ENCODE data around the gene PNMA8B.
"Not testable (repeated sequence)": the region's sequence is repeated elsewhere in the genome, so short reads cannot be mapped to it uniquely, and the experiment has no call there.

The PNMA8B gene

GRCh38 chr19:46495786-46496099 is at the start of gene PNMA8B:
TSS of gene PNMA8B (minus strand) at chr19:46495867. CDS start at chr19:46495465, 402 bp downstream.
- DNase-seq: no peak

GRCh38 chr19:46544651-46545050 is 49.0 kb upstream of the PNMA8B start:
- DNase-seq: no peak

- peak; percentile 75 to 79 for DNase-seq
Measured at GRCh38 chr19:46542428-46543230, 47.0 kb upstream of the PNMA8B start.

- peak in 1 of 2 experiments; percentile 20 for DNase-seq
Measured at GRCh38 chr19:46537136-46538097, 41.8 kb upstream of the PNMA8B start.

- no peak for DNase-seq
Measured at GRCh38 chr19:46536391-46536790, 40.7 kb upstream of the PNMA8B start.

- DNase-seq: no peak
Measured at GRCh38 chr19:46533621-46534081, 38.0 kb upstream of the PNMA8B start.

GRCh38 chr19:46533078-46533620 is 37.5 kb upstream of the PNMA8B start:
- no peak for DNase-seq

- DNase-seq: no peak
Measured at GRCh38 chr19:46530636-46531035, 35.0 kb upstream of the PNMA8B start.

GRCh38 chr19:46529622-46530451 is 34.2 kb upstream of the PNMA8B start:
- peak; percentile 68 to 71 for DNase-seq

- no peak for DNase-seq
Measured at GRCh38 chr19:46528601-46529590, 33.2 kb upstream of the PNMA8B start.

GRCh38 chr19:46526801-46527200 is 31.1 kb upstream of the PNMA8B start:
- not testable (repeated sequence) for DNase-seq

GRCh38 chr19:46524308-46524707 is 28.6 kb upstream of the PNMA8B start:
- DNase-seq: no peak

- not testable (repeated sequence) for DNase-seq
Measured at GRCh38 chr19:46522988-46523387, 27.3 kb upstream of the PNMA8B start.

GRCh38 chr19:46521241-46521868 is 25.7 kb upstream of the PNMA8B start:
- DNase-seq: no peak

- DNase-seq: no peak
Measured at GRCh38 chr19:46520616-46521015, 24.9 kb upstream of the PNMA8B start.

GRCh38 chr19:46517471-46517870 is 21.8 kb upstream of the PNMA8B start:
- no peak for DNase-seq

GRCh38 chr19:46515879-46516350 is 20.2 kb upstream of the PNMA8B start:
- DNase-seq: peak; percentile 41 to 52

GRCh38 chr19:46515290-46515609 is 19.6 kb upstream of the PNMA8B start:
- DNase-seq: no peak

GRCh38 chr19:46514589-46515289 is 19.1 kb upstream of the PNMA8B start:
- DNase-seq: no peak
